Measurements from ENCODE around the gene RAB28. TPM values are rescaled to one million over a fixed set of nuclear protein-coding genes. Genes with fewer than 3 reads are reported as not detected.

Gene RAB28
- total RNA-seq, 1 experiment from 2014 or later, result 19.8 TPM

DNA sequence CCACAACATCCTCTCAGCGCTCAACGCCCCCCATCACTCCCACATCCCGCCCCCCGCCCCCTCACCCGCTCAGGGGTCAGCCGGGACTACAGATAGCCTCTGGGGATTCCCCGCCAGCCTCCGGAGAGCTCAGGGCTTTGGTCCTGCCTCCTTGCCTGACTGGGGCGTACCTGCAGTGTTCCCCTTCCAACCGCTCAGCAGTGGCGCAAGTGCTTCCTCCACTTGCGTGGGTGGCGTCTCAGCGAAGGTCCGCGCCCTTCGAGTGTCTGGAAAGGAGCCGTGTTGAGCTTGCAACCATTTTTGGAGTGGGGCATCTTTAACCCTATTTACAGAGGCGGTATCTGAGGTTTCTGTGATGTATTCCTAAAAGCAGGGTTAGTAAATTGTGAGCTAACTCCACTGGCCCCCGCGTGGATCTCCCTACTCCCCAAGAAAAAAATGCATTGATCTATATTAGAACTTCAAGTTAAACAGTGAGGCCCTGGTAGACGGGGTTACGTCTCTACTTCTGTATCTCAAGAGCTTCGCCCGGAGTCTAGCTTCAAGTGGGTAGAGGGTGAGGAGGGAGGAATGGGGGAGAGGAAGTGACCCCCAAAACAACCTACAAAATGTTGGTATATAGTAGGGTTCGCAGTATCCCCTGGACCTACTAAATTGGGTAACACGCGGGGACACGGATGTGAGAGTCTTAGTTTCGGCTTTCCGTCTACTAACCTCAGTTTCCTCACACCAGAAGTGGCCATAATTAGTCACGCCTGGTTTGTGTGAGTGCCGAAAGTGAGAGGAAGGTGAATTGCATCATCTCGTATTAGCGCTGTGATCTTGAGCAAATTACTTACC lies 44.1 kb upstream of the RAB28 start:
- no peak overlapping the region for H3K9ac ChIP-seq (ENCODE audit: extremely low read depth, insufficient read length, low read length)
- no peak overlapping the region for H2BK5ac ChIP-seq (ENCODE audit: insufficient read length, low read length)
- no peak overlapping the region for H2BK120ac ChIP-seq (ENCODE audit: low read depth, low read length, poor library complexity, severe bottlenecking)
- no peak overlapping the region for H2BK20ac ChIP-seq (ENCODE audit: low read depth, low read length, poor library complexity, severe bottlenecking)
- peaks cover 90% of the 10 kb centered on the region for H3K27me3 ChIP-seq (ENCODE audit: insufficient read depth, low read length)
- no peak overlapping the region for H3K4ac ChIP-seq (ENCODE audit: low read depth, low read length)
- H3K27ac ChIP-seq (ENCODE audit: insufficient read length, low read depth, low read length), result no peak overlapping the region
- H2AK5ac ChIP-seq (ENCODE audit: insufficient read length, low read length), result no peak overlapping the region
- H4K20me1 ChIP-seq (ENCODE audit: control insufficient read depth, insufficient read depth, insufficient read length), result no peaks in the 10 kb centered on the region
- H3K23ac ChIP-seq (ENCODE audit: insufficient read length, low read depth, low read length), result no peak overlapping the region
- H2AFZ ChIP-seq (ENCODE audit: low read length), result no peak overlapping the region
- Mint-ChIP-seq H3K9me3 (peaks cover 10 to 12% of the 10 kb centered on the region in 2 experiments), H3K4me1 (peaks cover 38 to 41% of the 10 kb centered on the region in 2 experiments), H3K36me3 (ENCODE audit: insufficient read depth in 1 of 3, low read depth in 3 of 3) (peaks cover 10 to 12% (median 11%) of the 10 kb centered on the region in 3 experiments), H3K27ac (no peak overlapping the region), H3K27me3 (ENCODE audit: low read depth) (peaks cover 99% of the 10 kb centered on the region), H3K4me3 (peak overlapping the region in 1 of 2 experiments; percentile 59; a peak in 3 of 5 replicates)
- H3K9me3 ChIP-seq (ENCODE audit: control insufficient read depth, low read depth, low read length), result peaks cover 8% of the 10 kb centered on the region
- H3K23me2 ChIP-seq (ENCODE audit: insufficient read length, low read depth, low read length, poor library complexity, severe bottlenecking), result peaks cover 7% of the 10 kb centered on the region
- no peak for DNase-seq
- no peak overlapping the region for H4K91ac ChIP-seq (ENCODE audit: insufficient read length, low read depth, low read length)
- no peak overlapping the region for H2BK12ac ChIP-seq (ENCODE audit: insufficient read length, low read depth, low read length)
- H3K4me2 ChIP-seq (ENCODE audit: insufficient read depth, insufficient read length, low read length), result peak overlapping the region; percentile 46
- no CpG with 5 or more reads among the region's 35 CpGs for WGBS (ENCODE audit: extremely low coverage, insufficient read length, low lambda C conversion rate)
- H2BK15ac ChIP-seq (ENCODE audit: low read depth, low read length), result no peak overlapping the region
- TF ChIP-seq, protein P1, sequence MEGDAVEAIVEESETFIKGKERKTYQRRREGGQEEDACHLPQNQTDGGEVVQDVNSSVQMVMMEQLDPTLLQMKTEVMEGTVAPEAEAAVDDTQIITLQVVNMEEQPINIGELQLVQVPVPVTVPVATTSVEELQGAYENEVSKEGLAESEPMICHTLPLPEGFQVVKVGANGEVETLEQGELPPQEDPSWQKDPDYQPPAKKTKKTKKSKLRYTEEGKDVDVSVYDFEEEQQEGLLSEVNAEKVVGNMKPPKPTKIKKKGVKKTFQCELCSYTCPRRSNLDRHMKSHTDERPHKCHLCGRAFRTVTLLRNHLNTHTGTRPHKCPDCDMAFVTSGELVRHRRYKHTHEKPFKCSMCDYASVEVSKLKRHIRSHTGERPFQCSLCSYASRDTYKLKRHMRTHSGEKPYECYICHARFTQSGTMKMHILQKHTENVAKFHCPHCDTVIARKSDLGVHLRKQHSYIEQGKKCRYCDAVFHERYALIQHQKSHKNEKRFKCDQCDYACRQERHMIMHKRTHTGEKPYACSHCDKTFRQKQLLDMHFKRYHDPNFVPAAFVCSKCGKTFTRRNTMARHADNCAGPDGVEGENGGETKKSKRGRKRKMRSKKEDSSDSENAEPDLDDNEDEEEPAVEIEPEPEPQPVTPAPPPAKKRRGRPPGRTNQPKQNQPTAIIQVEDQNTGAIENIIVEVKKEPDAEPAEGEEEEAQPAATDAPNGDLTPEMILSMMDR (conservative IDR thresholded peaks at IDR 0.05), result no peak
- H3K79me2 ChIP-seq (ENCODE audit: insufficient read depth, low read length), result no peaks in the 10 kb centered on the region
- H3K56ac ChIP-seq (ENCODE audit: insufficient read length, low read depth, low read length), result no peak overlapping the region
- no peak overlapping the region for H3K18ac ChIP-seq (ENCODE audit: insufficient read length, low read depth, low read length)
- H3K79me1 ChIP-seq (ENCODE audit: insufficient read depth, low read depth, low read length, poor library complexity, severe bottlenecking), result no peaks in the 10 kb centered on the region
- H4K8ac ChIP-seq (replicated peaks; ENCODE audit: insufficient read length, low read depth, low read length), result no peak overlapping the region
- H4K5ac ChIP-seq (ENCODE audit: insufficient read length, low read depth, low read length), result no peak overlapping the region
- H3T11ph ChIP-seq (ENCODE audit: low read length), result no peak overlapping the region
- H3K14ac ChIP-seq (ENCODE audit: insufficient read depth, low read length), result no peak overlapping the region
- H3K4me1 ChIP-seq (ENCODE audit: insufficient read depth, low read length), result no peaks in the 10 kb centered on the region; the same call in 1 of the 2 replicates
